Measurements from ENCODE around the gene TMEM183A. TPM values are rescaled to one million over a fixed set of nuclear protein-coding genes. Genes with fewer than 3 reads are reported as not detected.

TMEM183A gene
- polyA plus RNA-seq, 1 of the 3 experiments (the other 2 are of a cell fraction), result 47.9 TPM

- Histone ChIP-seq H3K9ac (no peak overlapping the region), H3K4me1 (ENCODE audit: control insufficient read depth in 1 of 2, insufficient read depth in 2 of 2, low read depth in 1 of 2, low read length in 1 of 2) (peaks cover 0 to 45% of the 10 kb centered on the region in 2 experiments; a peak in 1 of 4 replicates), H3K79me2 (ENCODE audit: insufficient read depth) (no peaks in the 10 kb centered on the region), H3K36me3 (replicated peaks in 1 of 2; ENCODE audit: control insufficient read depth in 1 of 2, insufficient read depth in 2 of 2, low read length in 1 of 2) (no peaks in the 10 kb centered on the region), H3K9me2 (no peaks in the 10 kb centered on the region), H3F3A (replicated peaks; ENCODE audit: insufficient read depth) (no peaks in the 10 kb centered on the region), H4K20me1 (ENCODE audit: insufficient read depth) (no peaks in the 10 kb centered on the region), H2AFZ (ENCODE audit: low read depth) (no peak overlapping the region), H3K4me3 (ENCODE audit: low read depth in 2 of 2, low read length in 1 of 2) (no peak overlapping the region), H3K27ac (ENCODE audit: low read depth in 2 of 2, low read length in 1 of 2) (no peak overlapping the region), H3K4me2 (no peak overlapping the region), H3K27me3 (ENCODE audit: insufficient read depth) (no peaks in the 10 kb centered on the region), H3K9me3 (no peaks in the 10 kb centered on the region)
- DNase-seq, result no peak
- ChIA-PET POLR2A (no interaction called here), CTCF (interaction anchor here (1.5 to 16.3 kb wide), 3 partner anchors 9 to 185 kb away, joined by 5 to 396 read pairs (median 73); partner anchors contain the start of gene ADORA1)
- TF ChIP-seq RCOR1 (IDR thresholded peaks at IDR 0.05; ENCODE audit: low read length) (no peak), REST (IDR thresholded peaks at IDR 0.05; ENCODE audit: low read depth, low read length) (no peak), FOSL2 (IDR thresholded peaks at IDR 0.05; ENCODE audit: borderline replicate concordance, low read depth) (no peak), USF2 (IDR thresholded peaks at IDR 0.05; ENCODE audit: borderline replicate concordance, low read depth, low read length) (no peak), TCF12 (IDR thresholded peaks at IDR 0.05) (no peak), GATA2 (CRISPR knock-in tag; IDR thresholded peaks at IDR 0.05) (no peak), MXI1 (IDR thresholded peaks at IDR 0.05; ENCODE audit: low read depth, low read length) (no peak)
- 86% methylated on average over 6 of the region's 6 CpGs for WGBS (ENCODE audit: low lambda C conversion rate)
These were observed 24.3 kb downstream of the TMEM183A start for GRCh38 chr1:203031467-203031866.

GRCh38 chr1:203033287-203033686, 26.1 kb downstream of the TMEM183A start:
- Histone ChIP-seq H3K79me2 (ENCODE audit: insufficient read depth) (no peaks in the 10 kb centered on the region), H3K4me2 (no peak overlapping the region), H3K9me2 (no peaks in the 10 kb centered on the region), H3K9me3 (no peaks in the 10 kb centered on the region), H3K4me3 (ENCODE audit: low read depth in 2 of 2, low read length in 1 of 2) (no peak overlapping the region), H3K4me1 (ENCODE audit: control insufficient read depth in 1 of 2, insufficient read depth in 2 of 2, low read depth in 1 of 2, low read length in 1 of 2) (peaks cover 13 to 43% of the 10 kb centered on the region in 2 experiments; a peak in 3 of 4 replicates), H4K20me1 (ENCODE audit: insufficient read depth) (0 out of 2 replicates have a peak, but pooled peaks cover 3% of the 10 kb centered on the region), H2AFZ (ENCODE audit: low read depth) (no peak overlapping the region), H3F3A (replicated peaks; ENCODE audit: insufficient read depth) (no peaks in the 10 kb centered on the region), H3K27ac (ENCODE audit: low read depth in 2 of 2, low read length in 1 of 2) (no peak overlapping the region), H3K9ac (no peak overlapping the region), H3K27me3 (ENCODE audit: insufficient read depth) (no peaks in the 10 kb centered on the region), H3K36me3 (replicated peaks in 1 of 2; ENCODE audit: control insufficient read depth in 1 of 2, insufficient read depth in 2 of 2, low read length in 1 of 2) (no peaks in the 10 kb centered on the region)
- CTCF ChIA-PET, result interaction anchor here (15.2 to 16.3 kb wide), 2 partner anchors 89 to 181 kb away, joined by 396 to 454 read pairs; partner anchors contain the start of gene ADORA1
- POLR2A ChIA-PET, result no interaction called here
- 96% methylated on average over 2 of the region's 2 CpGs for WGBS (ENCODE audit: low lambda C conversion rate)
- DNase-seq, result no peak
- no peak for TF ChIP-seq MAX (IDR thresholded peaks at IDR 0.05; ENCODE audit: low read depth)
- TF ChIP-seq MEF2A (IDR thresholded peaks at IDR 0.05; ENCODE audit: borderline replicate concordance, low read depth), result no peak
- TF ChIP-seq RFX5 (IDR thresholded peaks at IDR 0.05; ENCODE audit: low read length), result no peak
- TF ChIP-seq JUND (IDR thresholded peaks at IDR 0.05), result no peak
- no peak for TF ChIP-seq TEAD4 (IDR thresholded peaks at IDR 0.05; ENCODE audit: borderline replicate concordance, insufficient read depth)
- TF ChIP-seq FOSL2 (IDR thresholded peaks at IDR 0.05; ENCODE audit: borderline replicate concordance, low read depth), result no peak
- TF ChIP-seq ELF1 (IDR thresholded peaks at IDR 0.05), result no peak
- TF ChIP-seq TAF1 (IDR thresholded peaks at IDR 0.05; ENCODE audit: borderline replicate concordance, low read depth, low read length), result no peak
- TF ChIP-seq REST (IDR thresholded peaks at IDR 0.05; ENCODE audit: low read depth, low read length), result no peak
- no peak for TF ChIP-seq ZBTB33 (IDR thresholded peaks at IDR 0.05; ENCODE audit: borderline replicate concordance, low read depth)
- TF ChIP-seq MXI1 (IDR thresholded peaks at IDR 0.05; ENCODE audit: low read depth, low read length), result no peak
- TF ChIP-seq TCF12 (IDR thresholded peaks at IDR 0.05), result no peak
- no peak for TF ChIP-seq FOXM1 (IDR thresholded peaks at IDR 0.05; ENCODE audit: low read depth)

All from SK-N-SH (cell line).